ENCODE measurements around the gene PRG3.
"Not testable (repeated sequence)": the region's sequence is repeated elsewhere in the genome, so short reads cannot be mapped to it uniquely, and the experiment has no call there.

The PRG3 gene

GRCh38 chr11:57359396-57359795 is 21.6 kb downstream of the PRG3 start:
- no peak for DNase-seq

- no peak for DNase-seq
Observed at GRCh38 chr11:57358991-57359390, 22.0 kb downstream of the PRG3 start.

GRCh38 chr11:57358543-57358961 is 22.4 kb downstream of the PRG3 start:
- DNase-seq, result no peak

GRCh38 chr11:57357856-57358255 is 23.1 kb downstream of the PRG3 start:
- no peak for DNase-seq

- no peak for DNase-seq
Observed at GRCh38 chr11:57357310-57357709, 23.6 kb downstream of the PRG3 start.

- no peak for DNase-seq
Observed at GRCh38 chr11:57356268-57356667, 24.7 kb downstream of the PRG3 start.

GRCh38 chr11:57354699-57355098 is 26.3 kb downstream of the PRG3 start:
- no peak for DNase-seq

DNA sequence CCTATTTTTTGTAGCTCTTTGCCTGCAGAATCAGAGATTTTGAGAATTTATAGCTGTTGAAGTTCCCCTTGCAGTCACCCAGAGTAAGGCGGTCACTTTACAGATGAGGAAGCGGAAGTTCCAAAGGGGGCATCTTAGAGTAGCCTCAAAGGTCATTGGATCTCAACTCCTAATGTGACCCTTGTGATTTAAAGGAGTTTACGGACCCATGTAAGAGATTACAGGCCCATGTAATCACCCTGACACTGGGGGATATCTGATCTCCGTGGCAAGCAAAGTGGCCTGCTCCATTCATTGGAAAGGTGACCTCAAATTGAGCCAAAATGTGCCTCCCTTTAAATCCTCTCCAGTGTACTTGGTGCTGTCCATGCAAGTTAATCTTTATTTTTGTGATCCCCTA is 27.1 kb downstream of the PRG3 start:
- DNase-seq, result no peak

DNA sequence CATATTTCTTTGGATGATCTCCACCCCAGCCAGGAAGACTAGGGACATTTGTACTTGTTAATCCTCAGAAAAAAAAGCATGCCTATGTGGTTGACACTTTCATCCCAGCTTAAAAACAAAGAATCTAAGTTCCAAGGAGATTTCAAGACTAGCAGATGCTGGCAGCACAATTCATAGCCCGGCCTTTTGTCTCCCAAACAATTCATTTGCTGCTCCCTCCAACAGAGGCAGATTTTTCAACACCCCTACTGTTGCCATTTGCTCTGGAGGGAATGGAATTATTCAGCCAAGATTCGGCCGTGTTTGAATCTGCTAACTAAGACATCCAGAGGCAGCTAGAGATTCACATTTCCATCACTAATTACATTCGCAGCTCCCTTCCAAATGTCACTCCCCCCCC is 27.5 kb downstream of the PRG3 start:
- no peak for DNase-seq

GRCh38 chr11:57353036-57353435 is 27.9 kb downstream of the PRG3 start:
- no peak for DNase-seq

- peak; percentile 68 for DNase-seq
Observed at GRCh38 chr11:57349491-57350274, 31.3 kb downstream of the PRG3 start.

GRCh38 chr11:57348636-57349313 is 32.2 kb downstream of the PRG3 start:
- DNase-seq, result no peak

- DNase-seq, result no peak
Observed at GRCh38 chr11:57348052-57348451, 32.9 kb downstream of the PRG3 start.

GRCh38 chr11:57347336-57347735 is 33.6 kb downstream of the PRG3 start:
- no peak for DNase-seq

- peak; percentile 76 for DNase-seq
Observed at GRCh38 chr11:57345555-57346211, 35.3 kb downstream of the PRG3 start.

- DNase-seq, result no peak
Observed at GRCh38 chr11:57344826-57345225, 36.1 kb downstream of the PRG3 start.

- no peak for DNase-seq
Observed at GRCh38 chr11:57343825-57344224, 37.1 kb downstream of the PRG3 start.

DNA sequence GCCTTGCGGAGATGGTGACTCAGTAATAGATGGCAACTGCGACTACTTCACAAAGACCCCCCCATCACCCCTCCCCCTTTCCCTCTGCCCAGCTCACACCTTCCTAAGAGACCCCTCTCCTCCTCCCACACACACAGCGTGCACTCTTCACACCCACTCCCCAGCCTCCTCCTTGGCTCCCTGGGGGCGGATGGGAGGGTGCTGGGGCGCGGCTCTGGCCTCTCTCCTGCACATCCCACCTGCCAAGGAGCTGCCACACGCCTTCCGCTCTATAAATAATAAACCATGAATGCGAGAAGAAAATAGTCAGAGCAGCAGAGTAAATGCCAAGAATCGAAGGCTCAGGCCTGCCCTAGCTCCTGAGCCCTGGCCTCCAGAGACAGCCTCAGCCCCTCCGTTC is 38.2 kb downstream of the PRG3 start:
- DNase-seq, result no peak

DNA sequence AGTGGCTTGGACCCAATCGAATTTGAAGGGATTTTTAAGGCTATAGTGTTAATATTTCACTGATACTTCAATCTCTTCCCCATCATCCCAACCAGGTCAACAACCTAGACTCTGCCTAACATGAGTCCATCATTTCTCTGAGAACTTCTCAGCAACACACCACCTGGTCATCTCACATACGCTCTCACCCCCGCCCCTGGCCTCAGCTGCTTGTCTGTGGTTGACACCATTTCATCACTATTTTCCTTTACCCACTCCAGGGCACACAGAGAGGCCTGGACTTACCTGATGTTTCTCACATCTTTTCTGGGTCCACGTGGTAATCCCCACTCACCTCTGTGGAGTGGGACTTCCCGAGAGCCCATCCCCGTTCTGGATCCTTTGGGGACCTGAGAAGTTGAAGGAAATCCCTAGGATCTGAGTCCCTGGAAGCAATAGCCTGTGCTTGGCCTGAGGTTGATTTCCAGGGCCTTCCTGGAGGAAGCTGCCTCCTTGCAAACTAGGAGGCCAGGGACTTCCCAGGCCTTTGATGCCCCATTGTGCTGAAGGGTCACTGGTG is 39.6 kb downstream of the PRG3 start:
- no peak for DNase-seq

DNA sequence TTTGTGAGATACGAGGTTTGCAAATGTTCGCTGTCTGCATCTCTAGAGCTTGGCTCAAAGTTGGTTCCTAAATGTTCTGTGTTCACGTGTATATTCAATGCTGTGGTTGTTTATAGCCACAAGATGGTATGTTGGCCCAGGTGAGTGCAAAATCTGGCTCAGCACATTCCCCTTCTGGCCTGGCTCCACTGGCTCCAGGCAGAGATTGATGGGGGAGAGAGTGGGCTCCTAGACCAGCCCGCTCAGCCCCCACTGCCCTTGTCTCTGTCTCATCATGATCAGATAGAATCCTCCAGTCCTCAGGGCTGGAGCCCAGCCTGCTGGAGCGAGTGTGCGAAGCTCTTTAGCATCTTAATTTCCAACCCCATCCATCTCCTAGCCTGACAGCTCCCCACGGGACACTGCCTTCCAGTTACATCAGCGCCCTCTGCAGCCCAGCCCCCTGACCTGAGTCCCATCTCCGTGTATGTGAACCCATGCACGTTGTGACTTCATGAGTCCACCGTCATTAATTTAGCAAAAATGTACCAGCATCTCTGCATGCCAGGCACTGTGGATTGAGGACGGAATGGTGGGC is 40.8 kb downstream of the PRG3 start:
- DNase-seq, result no peak

DNA sequence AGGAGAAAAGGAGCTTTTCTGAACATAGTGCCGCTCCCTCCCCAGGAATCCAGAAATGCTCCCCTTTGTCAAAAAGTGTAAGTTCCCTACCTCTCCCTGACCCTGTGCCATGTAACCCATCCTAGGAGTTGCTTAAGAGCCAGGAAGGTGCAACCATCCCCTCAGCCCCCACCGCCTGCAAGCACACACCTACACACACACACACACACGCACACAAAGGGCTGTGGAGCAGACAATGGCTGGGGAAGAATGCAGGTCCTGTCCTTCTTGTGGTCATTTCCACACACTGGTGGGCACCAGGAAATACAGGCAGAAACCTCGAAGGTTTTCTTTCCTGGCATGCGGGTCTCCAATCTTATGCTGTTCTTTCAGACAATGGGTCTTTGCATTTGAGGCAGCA is 41.6 kb downstream of the PRG3 start:
- no peak for DNase-seq

- no peak for DNase-seq
Observed at GRCh38 chr11:57338142-57338541, 42.8 kb downstream of the PRG3 start, which contains the start of gene P2RX3. Gene P2RX3 (plus strand): TSS chr11:57338352. CDS start chr11:57338551, 199 bp downstream.

GRCh38 chr11:57336856-57337255 is 44.1 kb downstream of the PRG3 start:
- not testable (repeated sequence) for DNase-seq

Measured in activated CD8-positive, alpha-beta memory T cell treated with anti-CD3 and anti-CD28 coated beads, Interleukin-2, amount 50 U/mL, for 4 hours (primary cell).